ENCODE results near the gene UBA1. TPM values are rescaled to one million over a fixed set of nuclear protein-coding genes. Genes with fewer than 3 reads are reported as not detected.

The UBA1 gene
- polyA plus RNA-seq, 4 donors, result 227 to 263 (median 240) TPM

DNA sequence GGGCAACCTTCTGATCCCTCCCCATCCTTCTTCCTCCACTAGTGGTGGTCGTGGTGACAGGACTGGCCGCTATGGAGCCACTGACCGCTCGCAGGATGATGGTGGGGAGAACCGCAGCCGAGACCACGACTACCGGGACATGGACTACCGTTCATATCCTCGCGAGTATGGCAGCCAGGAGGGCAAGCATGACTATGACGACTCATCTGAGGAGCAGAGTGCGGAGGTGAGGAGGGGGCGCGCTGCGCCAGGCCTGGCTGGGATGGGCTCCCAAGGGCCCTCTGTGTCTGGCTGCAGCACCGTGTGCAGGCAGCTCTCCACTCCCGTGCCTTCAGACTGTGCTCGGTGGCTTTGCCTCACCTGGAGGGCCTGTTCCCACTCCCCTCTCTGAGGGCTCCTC lies 24.4 kb upstream of the UBA1 start:
- no peak for DNase-seq (ENCODE audit: low read depth in 4 of 4, low spot score in 3 of 4)

DNA sequence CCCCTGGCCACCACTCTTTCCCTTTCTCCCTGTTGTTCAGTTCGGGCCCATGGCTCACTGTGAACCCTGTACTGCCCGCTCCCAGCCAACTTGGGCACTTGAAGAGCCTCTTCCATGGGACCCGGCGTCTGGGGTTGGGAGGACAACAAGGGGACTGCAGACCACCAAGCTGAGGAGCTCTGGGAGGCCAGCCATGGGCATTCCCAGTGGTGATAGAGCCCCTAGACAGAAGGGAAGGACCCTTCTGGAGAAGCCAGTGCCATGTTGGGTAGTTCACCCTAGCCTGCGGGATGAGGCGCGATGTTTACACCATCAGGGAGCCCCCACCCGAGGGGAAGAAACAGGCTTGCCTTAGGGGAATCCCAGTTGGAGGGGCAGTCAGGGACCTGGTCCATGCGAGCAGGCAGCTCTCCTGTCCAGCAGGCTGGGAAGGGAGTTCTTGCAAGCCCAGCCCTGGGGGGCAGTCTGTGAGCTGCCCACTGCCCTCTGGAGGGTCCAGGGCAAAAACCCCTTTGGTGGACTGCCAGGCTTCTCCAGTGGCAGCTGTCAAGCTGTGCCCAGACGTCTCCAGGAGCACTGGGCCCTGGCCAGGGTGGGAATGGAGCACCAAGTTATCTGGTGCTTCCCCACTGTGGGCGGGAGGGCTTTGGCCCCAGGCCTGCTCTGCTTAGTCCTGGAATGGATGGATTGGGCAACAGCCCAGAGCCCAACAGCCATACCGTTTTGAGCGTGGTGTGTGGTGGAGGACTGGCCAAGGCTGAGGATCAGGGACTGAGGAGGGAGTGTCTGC lies 23.7 kb upstream of the UBA1 start:
- DNase-seq (ENCODE audit: low read depth in 4 of 4, low spot score in 3 of 4), result no peak

DNA sequence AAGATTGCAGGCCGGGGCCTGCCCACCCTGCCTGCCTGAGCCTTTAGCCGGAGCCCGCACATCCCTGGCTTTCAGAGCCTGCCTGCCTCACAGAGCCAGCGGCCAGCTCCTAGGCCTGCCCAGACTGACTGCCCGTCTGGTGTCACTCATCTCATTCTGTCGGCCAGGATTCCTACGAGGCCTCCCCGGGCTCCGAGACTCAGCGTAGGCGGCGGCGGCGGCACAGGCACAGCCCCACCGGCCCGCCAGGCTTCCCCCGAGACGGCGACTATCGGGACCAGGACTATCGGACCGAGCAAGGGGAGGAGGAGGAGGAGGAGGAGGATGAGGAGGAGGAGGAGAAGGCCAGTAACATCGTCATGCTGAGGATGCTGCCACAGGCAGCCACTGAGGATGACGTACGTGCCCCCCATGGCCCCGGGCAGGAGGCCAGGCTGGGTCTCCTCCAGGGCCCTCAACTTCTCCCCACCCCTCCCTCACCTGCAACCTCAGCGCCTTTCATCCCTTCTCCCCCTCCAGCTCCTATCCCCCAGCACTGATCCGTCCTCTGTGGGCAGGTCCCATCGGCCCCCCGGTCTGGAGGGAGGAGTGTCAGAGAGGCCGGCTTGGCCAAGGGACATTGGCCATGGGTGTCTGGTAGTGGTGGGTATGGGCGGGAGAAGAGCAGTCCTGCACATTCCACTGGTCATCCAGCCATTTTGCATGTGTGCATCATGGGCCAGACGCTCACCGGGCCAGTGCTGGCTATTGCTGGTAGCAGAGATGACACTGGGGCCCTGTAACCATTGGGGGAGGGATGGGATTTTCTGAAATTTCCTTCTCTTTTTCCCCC lies 22.6 kb upstream of the UBA1 start:
- no peak for DNase-seq (ENCODE audit: low read depth in 4 of 4, low spot score in 3 of 4)

DNA sequence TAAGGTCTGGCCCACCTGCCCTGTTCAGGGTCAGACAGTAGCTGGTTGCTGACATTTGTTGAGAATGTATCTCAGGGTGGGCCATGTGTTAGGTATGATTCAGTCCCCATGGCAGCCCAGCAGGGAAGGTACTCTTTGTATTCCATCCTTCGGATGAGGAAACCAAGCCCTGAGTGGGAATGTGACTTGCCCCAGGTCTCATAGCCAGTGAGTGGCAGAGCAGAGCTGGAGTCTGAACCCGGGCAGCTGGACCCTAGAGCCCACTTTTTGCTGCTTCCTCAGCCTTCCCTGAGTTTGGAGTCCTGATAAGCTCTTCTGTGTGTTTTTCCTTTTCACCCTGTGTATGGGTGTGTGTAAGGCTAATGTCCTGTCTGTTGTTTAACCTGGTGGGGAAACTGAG lies 21.6 kb upstream of the UBA1 start:
- no peak for DNase-seq (ENCODE audit: low read depth in 4 of 4, low spot score in 3 of 4)

DNA sequence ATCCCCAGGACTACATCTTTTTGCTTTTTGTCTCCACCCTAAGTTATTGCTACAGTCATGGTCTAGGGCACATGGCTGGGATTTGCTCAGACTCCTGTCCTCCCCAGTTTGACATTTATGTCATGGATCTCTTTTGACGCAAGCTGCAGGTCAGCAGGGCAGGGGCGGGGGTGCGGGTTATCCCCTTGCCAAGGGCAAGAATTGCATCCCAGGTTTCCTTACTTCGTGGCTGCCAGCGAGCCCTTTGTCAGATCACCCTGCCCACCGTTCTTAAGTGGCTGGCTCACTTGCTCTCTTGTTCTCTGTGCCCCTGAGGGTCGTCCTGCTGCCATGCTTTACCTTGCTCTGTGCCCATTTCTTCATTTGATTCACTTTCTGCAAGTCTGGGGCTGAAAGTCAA lies 21.1 kb upstream of the UBA1 start:
- DNase-seq (ENCODE audit: low read depth in 4 of 4, low spot score in 3 of 4), result no peak

- DNase-seq (ENCODE audit: low read depth in 4 of 4, low spot score in 3 of 4), result no peak
Measured at GRCh38 chrX:47172971-47173792, 20.4 kb upstream of the UBA1 start.

- DNase-seq (ENCODE audit: low read depth in 4 of 4, low spot score in 3 of 4), result no peak
Measured at GRCh38 chrX:47174376-47174775, 19.3 kb upstream of the UBA1 start.

DNA sequence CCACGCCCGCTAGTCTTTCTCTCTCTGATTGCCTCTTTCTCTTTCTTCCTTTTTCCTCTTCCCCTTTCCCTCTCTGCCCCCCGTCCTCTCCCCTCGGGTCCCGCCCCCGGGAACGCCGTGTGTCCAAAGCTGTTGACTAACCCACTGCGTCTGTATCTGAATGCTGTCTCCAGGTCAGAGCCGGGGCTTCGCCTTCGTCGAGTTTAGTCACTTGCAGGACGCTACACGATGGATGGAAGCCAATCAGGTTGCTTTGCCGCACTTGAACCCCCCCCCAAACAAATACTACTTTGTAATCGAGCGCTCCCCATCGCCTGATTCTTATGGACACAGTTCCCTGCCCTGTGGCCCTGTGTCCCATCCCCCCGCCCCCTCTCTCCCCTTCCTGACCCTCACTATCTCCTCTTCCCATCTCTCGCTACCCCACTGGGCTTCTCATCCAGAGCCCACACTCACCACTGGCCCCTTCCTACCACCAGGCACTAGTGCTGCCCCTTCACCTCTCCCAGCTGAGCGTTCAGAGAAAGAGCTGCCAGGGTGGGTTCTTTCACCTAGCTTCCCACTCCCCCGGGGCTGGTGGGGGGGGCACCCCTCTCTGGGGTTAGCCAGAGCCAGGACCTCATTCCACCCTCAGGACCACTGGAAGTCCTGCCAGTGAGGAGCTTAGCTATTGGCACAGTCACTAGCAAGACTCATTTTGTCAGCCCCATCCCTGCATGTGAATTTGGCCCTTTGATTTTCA lies 18.6 kb upstream of the UBA1 start:
- DNase-seq (ENCODE audit: low read depth in 4 of 4, low spot score in 3 of 4), result no peak

DNA sequence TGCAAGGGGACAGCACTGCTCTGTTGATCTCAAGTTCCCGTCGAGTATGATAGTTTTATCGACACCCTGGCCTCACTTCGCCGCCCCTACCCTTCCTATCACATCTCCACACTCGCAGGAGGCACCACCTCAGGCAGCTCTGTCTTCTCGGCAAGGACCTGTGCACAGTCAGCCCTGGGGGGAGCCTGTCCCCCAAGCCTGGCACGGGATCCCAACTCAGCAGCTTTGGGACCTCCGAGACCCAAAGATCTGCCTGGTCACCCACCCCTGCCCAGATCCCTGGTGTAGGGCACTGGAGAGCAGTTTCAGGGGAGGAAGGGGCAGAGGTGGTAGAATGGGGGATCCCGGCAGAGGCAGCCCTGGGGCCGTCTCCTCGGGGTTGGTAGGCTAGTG lies 18.0 kb upstream of the UBA1 start:
- no peak for DNase-seq (ENCODE audit: low read depth in 4 of 4, low spot score in 3 of 4)

DNA sequence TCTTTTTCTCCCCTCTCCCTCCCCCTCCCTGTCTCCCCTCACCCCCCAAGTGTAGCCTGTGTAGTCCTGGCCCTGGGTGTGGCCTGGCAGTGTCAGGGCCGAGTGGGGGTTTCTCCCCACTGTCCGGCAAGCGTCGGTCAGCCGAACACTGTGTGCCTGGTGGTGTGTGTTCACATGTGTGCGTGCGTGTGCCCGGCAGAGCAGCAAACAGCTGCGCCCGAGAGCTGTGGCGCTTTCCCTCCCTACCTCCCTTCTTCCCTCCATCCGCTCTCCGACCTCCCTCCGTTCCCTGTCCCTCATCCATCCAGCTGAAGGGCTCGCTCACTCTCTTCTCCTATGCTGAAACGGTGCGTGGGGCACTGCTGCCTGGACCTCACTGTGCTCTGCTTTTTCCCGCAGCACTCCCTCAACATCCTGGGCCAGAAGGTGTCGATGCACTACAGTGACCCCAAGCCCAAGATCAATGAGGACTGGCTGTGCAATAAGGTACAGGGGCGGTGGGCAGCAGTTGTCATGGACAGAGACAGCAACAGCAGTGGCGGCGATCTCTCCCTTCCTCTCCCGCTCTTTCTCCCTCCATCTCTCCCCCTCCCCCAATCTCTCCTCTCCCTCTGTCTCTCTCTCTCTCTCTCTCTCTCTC lies 17.4 kb upstream of the UBA1 start:
- no peak for DNase-seq (ENCODE audit: low read depth in 4 of 4, low spot score in 3 of 4)

DNA sequence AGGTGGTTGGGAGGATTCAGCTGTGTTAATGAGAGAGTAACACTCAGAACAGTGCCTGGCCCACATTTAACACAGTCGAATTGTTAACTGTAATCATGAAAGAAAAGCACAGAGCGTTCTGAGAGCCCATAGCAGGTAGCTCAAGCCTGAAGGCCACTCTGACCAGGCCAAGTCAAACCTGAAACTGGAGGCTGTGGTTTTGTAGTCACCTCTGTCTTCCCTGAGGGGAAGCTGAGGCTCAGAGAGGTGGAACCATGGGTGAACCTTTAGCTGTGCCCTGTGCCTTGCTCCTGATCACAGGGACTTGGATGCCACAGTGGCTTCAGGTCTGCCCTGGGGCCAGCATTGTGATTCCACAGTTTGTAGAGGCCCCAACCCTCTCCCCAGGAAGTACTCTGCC lies 16.6 kb upstream of the UBA1 start:
- no peak for DNase-seq (ENCODE audit: low read depth in 4 of 4, low spot score in 3 of 4)

GRCh38 chrX:47178337-47178736 lies 15.3 kb upstream of the UBA1 start:
- DNase-seq (ENCODE audit: low read depth in 4 of 4, low spot score in 3 of 4), result no peak

DNA sequence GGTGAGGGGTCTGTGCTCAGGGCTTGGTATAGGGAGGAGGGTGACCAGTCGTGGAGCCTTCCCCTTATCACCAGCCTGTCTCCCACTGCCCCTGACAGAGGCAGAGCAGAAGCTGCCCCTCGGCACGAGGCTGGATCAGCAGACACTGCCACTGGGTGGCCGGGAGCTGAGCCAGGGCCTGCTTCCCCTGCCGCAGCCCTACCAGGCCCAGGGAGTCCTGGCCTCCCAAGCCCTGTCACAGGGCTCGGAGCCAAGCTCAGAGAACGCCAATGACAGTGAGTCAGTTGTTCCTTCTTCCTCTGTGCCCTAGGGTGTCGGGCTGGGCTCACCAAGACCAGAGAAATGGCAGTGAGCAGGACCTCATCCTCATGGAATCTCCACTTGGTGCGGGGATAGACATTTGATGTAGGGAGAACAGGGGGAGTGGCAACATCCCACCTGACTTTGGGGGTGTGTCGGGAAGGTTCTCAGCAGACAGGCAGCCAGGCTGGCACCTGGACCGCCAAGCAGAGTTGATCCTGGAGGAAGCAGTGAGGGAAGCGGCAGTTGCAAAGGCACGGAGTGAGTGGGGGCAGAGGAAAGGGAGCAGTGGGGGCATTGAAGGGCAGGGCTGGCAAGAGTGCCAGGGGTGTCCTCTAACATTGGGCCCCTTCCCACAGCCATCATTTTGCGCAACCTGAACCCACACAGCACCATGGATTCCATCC lies 14.3 kb upstream of the UBA1 start:
- no peak for DNase-seq (ENCODE audit: low read depth in 4 of 4, low spot score in 3 of 4)

DNA sequence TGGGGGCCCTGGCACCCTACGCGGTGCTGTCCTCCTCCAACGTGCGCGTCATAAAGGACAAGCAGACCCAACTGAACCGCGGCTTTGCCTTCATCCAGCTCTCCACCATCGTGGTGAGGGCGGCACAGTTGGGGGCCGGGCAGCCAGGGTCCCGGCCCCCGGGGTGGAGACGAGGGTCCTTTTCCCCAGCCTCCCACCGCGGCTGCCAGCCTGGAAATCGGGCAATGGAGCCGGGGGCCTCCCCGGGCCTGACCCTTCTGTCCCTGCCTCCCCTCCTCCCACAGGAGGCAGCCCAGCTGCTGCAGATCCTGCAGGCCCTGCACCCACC lies 13.7 kb upstream of the UBA1 start:
- no peak for DNase-seq (ENCODE audit: low read depth in 4 of 4, low spot score in 3 of 4)

DNA sequence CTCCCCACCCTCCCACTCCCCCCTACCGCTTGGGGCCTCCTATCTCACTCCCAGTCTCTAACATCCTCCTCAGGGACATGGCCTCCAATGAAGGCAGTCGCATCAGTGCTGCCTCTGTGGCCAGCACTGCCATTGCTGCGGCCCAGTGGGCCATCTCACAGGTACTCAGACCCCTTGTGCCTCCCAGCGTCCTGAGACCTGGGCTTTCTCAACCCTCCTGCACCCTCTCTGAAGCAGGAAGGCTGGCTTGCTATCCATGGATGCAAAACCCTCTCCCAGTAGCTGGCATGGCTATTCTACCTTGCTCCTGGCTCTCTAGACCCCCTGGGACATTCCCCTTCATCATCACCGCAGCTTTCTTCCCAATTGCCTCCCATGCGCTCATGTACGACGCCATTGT lies 13.3 kb upstream of the UBA1 start:
- DNase-seq (ENCODE audit: low read depth in 4 of 4, low spot score in 3 of 4), result no peak

DNA sequence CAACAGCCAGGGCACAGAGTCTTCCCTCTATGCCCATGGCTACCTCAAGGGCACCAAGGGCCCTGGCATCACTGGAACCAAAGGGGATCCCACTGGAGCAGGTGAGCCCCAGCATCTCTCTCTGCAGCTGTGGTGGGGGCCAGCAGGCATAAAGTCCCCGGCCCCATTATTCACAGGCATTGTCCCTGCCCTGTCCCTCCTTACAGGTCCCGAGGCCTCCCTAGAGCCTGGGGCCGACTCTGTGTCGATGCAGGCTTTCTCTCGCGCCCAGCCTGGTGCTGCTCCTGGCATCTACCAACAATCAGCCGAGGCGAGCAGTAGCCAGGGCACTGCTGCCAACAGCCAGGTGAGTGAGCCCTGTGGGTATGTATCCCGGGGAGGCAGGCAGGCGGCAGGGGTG lies 12.3 kb upstream of the UBA1 start:
- no peak for DNase-seq (ENCODE audit: low read depth in 4 of 4, low spot score in 3 of 4)

DNA sequence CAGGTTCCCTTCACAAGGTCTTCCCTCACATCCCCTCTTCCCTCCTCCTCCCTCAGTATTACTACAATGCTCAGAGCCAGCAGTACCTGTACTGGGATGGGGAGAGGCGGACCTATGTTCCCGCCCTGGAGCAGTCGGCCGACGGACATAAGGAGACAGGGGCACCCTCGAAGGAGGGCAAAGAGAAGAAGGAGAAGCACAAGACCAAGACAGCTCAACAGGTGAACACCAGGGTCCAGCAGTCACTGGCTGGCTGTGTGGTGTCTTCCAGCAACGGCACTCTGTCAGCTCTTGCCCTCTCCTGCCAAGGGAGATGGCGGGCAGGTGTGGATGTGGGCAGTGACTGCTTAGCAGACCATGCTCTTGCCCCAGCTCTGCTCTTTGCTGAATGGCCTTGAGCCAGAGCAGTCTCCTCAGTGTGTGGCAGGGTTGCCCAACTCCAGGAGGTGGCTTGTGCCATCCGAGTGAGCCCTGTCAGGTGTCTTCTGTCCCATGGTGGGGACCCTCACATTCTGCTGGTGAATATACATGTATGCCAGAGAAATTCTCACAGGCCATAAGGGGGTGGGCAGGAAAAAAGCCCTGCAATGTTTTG lies 11.4 kb upstream of the UBA1 start:
- DNase-seq (ENCODE audit: low read depth in 4 of 4, low spot score in 3 of 4), result no peak

DNA sequence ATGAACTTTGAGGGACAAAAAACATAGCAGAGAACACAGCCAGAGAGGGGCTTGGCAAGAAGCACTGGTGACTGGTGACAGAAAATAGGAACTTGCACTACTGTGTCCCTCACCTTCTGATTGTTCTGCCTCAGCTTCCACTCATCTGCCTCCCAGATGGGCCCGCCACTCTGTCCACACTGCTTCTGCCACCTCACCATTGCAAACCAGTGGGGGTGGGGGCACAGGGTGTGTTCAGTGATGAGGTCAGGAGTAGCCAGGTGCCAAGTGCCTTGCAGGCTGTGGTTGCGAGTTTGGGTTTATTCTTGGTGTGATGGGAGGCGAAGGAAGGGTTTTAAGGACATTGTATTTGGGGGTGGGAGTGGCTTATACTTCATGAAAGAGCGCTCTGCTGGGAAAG lies 9.1 kb upstream of the UBA1 start:
- no peak for DNase-seq (ENCODE audit: low read depth in 4 of 4, low spot score in 3 of 4)

DNA sequence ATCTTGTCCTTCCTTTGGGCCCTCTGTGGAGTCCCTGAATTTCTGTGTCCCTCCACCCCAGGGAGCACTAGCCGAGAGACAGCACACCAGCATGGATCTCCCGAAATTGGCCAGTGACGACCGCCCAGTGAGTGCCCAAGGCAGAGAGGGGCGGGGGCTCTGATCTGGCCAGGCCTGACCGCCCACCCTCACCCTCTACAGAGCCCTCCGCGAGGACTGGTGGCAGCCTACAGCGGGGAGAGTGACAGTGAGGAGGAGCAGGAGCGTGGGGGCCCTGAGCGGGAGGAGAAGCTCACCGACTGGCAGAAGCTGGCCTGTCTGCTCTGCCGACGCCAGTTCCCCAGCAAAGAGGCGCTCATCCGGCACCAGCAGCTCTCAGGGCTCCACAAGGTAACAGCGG lies 8.4 kb upstream of the UBA1 start:
- DNase-seq (ENCODE audit: low read depth in 4 of 4, low spot score in 3 of 4), result no peak

Measured in right renal pelvis (tissue), 4 donors.